ENCODE measurements around the gene SVIL.
"Not testable (repeated sequence)": the region's sequence is repeated elsewhere in the genome, so short reads cannot be mapped to it uniquely, and the experiment has no call there.

Gene SVIL

DNA sequence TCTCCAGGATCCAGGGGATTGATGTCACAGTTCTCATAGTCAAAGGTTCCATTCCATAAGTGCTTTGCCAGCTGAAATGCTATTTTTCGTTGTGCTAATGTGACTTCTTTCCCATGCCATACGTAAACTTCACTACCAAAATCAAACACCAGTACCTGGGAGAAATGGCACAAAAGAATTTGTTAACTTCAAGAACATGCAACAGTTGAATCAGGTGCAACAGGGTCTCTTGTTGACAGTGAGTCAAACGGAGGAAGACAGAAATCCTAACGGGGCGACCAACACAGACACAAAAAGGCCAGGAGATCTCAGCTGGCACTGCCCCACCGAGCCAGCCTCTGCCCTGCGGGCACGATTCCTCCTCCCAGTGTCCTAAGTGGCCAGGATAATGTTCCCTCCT lies 150.1 kb downstream of the SVIL start:
- not testable (repeated sequence) for DNase-seq (ENCODE audit: low spot score)

DNA sequence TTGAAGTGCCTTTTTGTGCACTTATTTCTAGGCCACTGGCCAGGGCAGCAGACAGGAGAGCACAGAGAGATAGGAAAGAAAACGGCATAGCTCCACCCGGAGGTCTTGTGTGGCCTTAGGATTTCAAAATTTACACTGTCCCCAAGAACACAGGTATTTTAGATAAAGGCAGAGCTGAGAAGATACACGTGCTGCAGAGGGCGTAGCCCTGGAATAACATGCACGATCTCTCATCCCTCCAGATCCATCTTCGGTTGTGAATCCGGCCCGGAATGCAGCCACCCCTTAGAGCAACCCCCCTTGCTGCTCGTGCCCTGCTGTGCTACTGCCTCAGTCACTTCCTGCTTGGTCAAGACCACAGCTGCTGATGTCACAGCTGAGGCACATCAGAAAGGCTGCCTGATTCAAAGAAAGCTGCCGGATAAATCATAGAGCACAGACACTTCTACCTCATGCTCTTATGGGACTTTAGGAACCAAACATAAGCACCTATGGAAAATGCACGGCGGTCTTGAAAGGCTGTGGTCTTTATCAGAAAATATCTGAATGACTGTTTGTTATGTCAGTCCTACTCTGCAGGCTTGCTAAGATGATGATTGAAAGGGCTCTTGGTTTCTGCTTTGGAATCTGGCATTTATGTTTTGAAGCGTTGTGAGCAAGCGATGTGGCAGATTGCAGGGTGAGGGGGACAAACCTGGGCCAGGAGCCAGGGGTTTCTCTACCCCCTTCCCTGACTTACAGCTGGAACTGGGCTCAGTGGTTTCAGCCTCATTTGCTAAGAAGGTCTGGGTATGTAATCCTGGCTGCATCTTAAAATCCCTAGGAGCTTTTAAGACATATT lies 152.0 kb downstream of the SVIL start:
- DNase-seq (ENCODE audit: low spot score) = peak; percentile 84

DNA sequence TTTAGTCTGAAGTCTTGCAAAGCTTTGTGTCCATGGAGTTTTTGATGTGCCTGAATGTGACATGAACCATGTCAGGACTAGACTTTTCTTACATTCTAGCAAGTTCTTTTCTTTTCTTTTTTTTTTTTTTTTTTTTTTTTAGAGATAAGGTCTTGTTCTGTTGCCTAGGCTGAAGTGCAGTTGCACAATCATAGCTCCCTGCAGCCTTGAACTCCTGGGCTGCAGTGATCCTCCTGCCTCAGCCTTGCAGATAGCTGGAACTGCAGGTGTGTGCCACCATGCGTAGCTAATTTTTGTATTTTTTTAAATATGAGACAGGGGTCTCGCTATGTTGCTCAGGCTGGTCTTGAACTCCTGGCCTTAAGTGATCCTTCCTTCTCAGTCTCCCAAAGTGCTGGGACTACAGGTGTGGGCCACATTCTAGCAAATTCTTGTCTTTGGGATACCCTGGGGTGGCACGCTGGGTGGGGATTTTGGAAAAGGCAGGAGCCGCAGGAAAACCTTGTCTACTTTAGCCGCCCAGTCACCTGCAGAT lies 152.8 kb downstream of the SVIL start:
- DNase-seq (ENCODE audit: low spot score) = no peak

DNA sequence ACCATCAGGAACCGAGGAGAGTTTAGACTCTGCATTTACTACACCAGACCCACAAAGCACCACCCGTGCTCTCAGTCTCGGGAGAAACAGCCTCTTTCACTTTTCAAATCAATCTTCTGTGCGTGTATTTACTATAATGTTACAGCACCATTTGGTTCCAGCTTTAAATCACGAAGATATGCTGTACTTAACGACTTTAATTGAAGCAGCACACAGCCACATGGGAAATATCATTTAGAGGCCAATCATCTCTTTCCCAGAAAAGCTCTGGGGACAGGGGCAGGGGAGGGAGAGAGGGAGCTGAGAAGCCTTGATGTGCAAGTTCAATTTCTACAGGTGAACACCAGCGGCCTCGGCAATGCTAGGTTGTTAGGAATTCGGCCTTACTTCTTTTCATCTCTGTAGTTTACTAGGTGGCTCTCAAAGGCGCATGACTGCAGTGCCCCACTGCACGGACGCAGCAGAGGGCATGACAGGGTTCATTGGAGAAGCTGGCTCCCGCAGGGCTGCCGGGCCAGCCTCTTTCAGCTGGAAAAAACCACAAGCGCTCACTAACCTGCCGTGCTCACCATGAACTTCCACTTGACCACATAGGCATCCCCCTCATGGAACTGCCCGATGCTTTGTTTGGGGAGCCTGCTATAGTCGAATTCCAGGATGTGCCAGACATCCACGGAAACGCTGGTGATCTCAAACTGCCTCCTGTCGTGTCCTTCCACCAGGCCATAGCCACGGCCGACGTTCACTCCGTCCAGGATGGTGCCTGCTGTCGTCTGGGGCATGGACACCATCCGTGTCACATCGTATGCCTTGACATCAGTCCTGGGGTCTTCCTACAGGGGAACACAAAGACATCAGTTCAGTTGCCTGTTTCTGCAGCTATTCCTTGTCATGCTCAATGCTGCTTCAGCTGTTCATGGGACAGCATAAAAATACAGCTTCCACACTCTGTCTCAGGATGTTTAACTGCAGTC lies 154.5 kb downstream of the SVIL start:
- no peak for DNase-seq (ENCODE audit: low spot score)

DNA sequence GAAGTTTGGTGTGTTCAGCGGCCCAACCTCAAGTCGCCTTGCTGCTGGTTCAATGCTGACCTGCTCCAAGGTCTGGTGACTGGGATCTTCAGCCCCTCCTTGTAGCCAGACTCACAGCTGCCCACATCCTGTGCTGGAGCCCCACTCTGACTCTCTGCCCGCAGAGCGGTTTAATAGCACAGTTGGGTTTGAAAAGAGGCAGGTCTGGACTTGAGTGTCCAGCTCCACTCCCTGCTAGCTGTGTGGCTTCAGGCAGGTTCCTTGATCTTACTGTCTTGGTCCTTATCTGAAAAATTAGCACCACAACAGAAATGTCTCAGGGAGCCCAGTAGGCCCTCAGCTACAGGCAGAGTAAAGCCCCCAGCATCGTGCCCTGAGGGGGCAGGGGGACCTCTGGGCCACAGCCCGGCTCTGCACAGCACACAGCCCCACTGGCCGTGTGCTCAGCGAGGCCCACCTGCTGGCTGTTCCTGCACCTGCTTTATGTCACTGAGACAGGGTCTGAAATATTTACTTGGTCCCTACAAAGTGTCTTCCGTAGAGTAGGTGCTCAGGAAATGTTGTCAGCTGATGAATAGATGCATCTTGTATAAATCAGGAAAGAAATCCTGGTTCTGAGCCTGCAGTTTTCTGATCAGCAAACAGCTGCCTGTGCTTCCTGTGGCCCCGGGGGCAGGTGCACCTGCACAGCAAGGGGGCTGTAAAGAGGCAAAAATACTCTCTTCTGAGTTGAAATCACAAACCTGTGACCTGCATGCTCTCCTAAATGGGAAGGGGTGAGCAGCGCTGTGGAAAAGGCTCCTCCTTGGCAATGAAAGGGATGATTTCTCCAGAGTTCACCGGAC lies 155.5 kb downstream of the SVIL start:
- no peak for DNase-seq (ENCODE audit: low spot score)

DNA sequence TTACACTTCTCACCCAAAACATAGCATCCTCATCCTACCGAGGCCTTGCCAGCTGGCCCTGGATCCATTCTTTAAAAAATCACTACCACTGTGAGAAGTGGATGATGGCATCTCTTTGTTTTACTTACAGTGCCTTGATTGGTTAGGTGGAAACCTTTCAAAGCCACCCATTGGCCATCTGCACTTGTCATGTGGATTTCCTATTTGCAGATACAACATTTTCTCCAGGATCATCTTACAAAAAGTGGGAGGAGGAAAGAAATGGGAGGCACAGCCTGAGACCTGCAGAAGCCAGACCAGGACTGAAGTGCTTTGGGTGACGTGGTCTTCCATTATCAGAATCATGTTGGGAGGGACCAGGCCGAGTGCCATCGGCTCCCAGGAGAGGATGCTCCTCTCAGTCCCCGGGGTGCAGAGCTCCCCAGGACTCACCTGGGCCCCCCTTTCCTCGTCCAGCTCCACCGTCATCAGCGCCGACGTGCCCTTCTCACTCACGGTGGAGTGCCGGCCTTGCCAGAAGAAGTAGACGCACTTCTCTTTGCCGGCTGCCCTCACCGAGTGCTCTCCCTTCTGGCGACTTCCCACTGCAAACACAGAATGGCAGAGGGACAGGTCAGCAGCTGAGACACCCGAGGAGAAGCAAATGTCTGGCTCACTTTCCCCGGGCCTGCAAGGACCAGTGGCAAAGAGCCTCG lies 161.2 kb downstream of the SVIL start:
- DNase-seq (ENCODE audit: low spot score) = no peak

DNA sequence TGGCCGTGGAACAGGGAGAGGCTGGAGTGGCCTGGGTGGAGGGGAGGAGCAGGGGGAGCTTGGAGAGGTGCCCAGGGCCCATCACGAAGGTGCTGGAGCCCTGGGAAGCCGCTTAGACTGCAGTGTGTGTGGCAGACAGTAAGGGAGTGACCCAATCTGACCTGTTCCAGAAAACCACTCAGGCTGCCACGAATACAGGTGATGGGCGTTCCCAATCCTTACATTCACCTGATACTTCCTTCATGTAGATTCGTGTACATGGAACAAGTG lies 161.7 kb downstream of the SVIL start:
- DNase-seq (ENCODE audit: low spot score) = no peak

DNA sequence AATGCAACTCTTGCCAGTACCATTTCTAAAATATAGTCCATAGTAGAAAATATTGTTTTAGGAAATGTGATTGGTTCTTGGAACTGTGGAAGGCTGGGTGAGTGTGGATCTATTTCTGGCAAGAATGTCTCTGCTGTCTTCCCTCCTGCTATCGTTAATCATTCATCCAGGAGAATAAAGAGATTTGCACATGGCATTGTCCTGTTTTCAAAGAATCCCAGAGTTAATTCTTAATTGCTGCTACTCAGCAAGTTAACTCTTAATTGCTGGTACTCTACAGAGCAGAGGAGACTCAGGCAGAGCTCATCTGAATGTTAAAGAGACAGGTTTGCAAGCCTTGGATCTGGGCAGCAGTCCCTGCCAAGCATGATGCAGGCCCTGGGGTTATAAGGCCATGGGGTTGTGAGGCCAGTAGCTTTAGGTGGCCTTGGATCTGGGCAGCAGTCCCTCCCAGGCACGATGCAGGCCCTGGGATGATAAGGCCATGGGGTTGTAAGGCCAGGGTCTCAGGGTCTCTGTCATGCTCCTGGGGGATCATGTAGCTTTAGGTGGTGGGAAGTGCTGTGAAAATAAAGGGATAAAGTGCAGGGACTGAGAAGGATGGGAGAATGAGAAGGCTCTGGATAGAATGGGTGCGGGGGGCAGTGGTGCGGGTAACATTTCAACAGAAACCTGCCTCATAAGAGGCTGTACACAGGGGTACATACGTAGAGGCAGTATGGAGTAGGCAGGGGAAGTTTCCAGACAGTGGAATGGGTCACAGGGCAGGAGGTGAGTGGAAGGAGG lies 162.3 kb downstream of the SVIL start:
- DNase-seq (ENCODE audit: low spot score) = no peak

DNA sequence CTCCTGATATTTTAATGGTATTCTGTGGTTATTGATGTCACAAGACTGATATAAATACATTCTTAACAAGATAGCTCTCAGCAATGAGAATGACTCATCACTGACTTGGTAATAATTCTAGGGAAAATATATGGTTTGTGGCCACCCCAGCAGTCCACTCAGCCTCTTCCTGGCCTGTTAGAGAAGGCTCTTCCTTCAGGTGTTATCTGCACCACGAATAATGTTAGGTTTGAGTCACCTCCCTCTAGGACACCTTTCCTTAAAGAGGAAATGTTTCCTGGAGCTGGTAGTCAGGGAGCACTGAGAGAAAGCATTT lies 163.3 kb downstream of the SVIL start:
- peak; percentile 76 for DNase-seq (ENCODE audit: low spot score)

DNA sequence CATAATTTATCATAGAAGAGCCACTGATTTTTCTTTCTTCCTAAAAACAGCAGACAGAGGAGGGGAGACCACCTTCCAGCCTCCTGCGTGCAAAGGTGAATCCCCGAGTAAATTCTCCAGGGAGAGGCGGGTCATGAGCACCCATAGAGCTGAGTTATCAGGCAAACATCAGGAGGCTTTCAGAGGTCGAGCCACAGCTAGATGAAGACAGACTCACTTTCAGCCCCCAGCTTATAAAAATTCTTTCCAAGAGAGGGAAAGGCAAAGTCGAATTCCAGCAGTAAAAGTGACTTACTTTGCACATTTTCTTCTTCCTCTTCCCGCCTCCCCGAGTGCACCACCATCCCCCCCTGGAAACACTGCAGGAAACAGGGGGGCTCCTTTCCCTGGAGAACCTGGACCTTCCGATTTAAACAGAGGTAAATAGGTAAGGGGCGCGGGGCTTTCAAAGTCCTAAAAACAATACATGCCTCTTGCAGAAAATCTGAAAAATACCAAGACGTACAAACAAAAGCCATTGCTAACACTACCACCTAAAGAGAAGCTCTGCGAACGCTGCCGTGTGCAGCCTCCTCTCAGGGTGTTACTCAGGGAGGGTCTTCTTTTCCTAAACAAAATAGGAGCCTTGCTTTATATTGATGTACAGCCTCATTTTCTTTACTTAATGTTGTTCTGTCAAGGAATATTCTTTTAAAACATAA lies 163.8 kb downstream of the SVIL start:
- DNase-seq (ENCODE audit: low spot score) = no peak

DNA sequence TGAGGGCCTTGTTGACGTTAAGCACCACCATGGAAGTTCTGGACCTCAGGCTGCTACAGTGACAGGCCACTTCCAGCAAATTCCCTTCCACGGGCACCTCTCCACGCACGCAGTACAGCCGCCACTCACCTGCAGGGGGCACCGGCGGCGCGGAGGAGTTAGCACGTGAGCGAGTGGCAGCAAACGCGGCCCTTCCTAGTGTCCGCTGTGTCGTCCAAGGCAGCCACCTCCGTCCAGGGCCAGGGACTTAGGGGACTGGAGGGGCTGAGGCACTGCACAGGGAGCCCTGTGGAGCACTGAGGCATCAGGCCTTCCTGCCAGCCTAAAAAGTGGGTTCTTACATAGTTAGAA lies 164.4 kb downstream of the SVIL start:
- no peak for DNase-seq (ENCODE audit: low spot score)

DNA sequence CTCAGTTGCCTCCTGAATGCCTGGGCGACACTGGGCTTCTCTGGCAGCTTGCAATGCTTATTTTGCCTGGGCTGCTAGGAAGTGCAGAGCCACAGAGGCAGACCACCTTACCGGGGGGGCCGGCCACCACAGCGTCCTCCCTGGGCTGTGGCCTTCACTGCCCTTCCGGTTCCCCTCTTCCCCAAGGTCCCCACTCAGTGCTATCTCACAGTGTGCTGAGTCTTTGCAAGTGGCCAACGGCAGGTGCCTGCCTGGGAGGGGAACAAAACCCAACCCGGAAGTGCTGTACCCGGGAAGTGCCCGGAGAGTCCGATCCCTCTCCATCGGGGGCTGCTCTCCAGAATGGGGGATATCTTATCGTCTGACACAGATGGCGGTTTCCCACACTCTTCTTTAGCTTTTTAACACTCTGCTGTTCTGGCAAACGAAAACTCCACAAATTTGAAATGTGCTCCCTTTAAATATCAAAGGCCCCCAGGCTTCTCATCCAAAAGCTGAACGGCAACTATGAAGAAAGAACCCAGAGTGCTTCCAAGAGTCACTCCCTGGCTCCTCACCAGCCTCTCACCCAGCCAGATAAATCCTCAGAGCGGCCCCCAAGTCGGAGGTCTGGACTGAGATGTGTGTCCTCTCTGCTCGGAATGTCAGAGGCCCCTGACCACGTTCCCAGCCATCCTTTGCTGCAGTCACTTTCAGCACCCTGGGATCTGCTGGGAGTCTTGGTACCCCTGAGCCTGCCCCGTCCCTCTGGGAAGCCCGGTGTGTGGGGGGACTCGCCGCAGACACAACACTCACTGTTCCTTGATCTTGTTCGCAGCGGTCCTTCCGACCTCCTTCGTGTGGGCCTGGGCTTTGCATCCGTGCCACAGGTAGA lies 165.1 kb downstream of the SVIL start:
- no peak for DNase-seq (ENCODE audit: low spot score)

DNA sequence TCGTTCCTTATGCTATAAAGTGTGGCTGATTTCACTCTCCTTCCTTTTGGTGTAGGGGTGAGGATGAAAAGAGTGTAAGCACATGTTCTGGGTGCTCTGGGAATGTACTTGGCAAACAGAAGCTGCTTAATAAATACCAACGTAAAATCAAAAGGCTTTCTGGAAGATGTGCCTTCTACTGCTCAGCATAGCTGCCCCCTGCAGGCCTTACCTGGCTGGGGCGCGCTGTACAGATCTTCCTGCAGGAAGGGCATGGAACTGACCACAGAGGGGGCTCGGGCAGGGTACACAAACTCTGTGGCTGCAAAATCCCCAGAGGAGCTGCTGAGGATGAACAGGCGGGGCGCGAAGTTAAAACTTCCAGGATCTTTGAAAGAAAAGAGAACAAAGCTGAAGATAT lies 169.4 kb downstream of the SVIL start:
- DNase-seq (ENCODE audit: low spot score) = no peak

DNA sequence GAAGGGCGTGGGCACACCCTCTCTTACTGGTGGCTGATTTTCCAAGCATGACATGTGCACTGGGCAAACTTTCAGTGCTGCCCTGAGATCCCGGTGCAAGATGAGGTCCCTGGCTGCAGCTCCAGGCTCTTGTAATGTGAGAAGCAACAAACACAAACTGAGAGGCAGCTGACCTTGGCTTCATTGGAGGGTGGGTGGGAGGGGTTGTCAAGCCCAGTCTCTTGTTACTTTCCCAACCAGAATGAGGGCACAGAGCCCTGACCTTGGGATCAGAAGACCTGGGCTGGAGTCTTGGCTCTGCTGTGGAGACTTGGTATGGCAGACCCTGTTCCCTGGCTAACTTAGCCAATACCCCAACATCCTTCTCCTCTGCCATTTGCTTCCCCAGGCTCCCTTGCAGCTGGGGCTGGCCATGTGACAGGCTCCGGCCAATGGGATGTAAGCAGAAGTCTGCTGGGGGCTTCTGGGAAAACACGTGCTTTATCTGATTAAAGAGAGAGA lies 170.1 kb downstream of the SVIL start:
- DNase-seq (ENCODE audit: low spot score) = not testable (repeated sequence)

DNA sequence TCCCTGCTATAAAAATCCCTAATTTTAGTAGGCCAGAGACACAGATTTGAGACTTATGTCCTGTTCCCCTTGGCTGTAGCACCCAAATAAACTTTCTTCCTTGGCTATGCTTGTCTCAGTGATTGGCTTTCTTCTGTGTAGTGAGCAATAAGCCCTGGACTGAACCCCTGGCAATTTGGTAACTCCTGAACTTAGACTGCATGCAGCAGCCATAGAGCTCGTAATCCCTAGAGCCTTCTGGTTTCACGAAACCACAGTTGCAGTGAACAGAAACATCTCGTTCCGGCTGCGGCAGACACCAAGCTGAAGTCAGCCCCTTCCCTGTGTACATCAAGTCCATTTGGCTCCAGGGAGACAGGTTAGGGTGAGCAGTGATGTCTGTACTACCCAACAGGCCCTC lies 173.7 kb downstream of the SVIL start:
- no peak for DNase-seq (ENCODE audit: low spot score)

DNA sequence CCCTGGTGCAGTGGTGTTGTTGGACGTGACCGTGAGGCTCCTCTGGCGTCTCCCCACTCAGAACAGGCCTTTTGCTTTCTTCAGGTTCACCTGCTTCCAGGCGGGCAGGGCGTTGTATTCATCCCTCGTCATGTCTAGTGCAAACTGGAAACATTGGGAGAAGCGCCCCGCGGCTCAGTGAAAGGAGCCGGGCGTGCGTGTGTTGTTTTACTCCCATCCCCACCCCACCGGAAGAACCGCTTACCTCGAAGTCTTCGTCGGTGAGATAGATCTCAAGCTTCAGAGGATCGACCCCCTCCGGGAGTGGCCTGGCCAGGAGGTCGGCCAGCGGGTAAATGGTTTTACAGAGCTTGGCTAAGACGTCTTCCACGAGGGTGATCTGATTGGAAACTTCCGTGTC lies 176.6 kb downstream of the SVIL start:
- DNase-seq (ENCODE audit: low spot score) = not testable (repeated sequence)

DNA sequence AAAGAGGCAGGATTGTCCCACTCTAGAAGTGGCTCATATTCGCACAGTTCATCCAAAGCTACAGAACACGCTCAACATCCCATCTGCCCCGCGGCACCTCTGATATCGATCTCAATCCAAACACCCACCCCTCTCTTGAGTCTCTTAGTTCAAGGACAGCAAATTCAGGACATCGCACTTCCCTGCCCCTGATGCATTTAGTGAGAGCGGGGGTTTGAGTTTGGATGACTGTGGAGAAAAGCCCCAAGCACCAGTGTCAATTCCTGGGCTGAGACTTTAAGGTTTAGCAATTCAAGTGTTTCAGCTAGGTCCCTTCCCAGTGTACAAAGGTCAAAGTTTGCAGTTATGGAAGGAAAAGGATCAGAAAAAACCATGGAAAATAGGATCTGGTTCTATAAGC lies 179.7 kb downstream of the SVIL start:
- DNase-seq (ENCODE audit: low spot score) = no peak

DNA sequence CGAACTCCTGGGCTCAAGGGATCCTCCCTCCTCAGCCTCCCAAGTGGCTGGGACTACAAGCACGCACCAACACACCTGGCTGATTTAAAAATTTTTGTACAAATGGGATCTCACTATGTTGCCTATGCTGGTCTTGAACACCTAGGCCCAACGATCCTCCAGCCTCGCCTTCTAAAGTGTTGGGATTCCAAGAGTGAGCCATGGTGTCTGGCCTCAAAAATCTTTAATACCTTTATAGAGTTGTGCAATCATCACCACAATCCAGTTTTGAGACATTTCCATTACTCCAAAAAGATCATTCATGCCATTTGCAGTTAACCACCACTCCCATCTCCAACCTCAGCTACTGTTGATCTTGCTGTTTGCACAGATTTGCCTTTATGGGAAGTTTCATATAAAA lies 180.5 kb downstream of the SVIL start:
- no peak for DNase-seq (ENCODE audit: low spot score)

DNA sequence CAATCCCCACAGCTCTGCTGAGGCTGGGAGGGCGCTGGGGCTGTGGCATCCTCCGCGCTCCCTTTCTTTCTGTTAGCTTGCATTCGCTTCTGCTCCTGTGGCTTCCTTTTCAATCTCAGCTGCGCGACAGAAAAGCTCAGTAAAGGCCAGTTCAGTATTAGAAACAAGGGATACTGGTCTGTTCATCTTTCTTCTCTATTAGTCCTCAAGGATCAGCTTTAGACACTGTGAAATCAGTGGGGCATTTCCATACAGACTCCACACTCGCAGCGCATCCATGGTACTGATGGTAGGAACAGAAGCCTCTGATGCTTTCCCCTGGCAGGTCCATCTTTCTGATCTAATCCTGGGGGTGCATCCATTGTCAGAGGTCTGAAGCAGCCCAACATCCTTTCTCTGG lies 182.2 kb downstream of the SVIL start:
- DNase-seq (ENCODE audit: low spot score) = no peak

All from AG20443 (cell line).